GM12878 (cell line): Measurements from ENCODE around the gene ING4. TPM values are rescaled to one million over a fixed set of nuclear protein-coding genes. Genes with fewer than 3 reads are reported as not detected.

Experiments
- ASH2L ChIP-seq: fragments of 300-600, 200-600 bp; sonication (generic); IDR thresholded peaks from 2 replicates; pipeline ENCODE4 v1.6.1; 2017; ENCODE audit warnings: low read depth, mild to moderate bottlenecking, borderline replicate concordance
- BACH1 ChIP-seq: fragments of 450-650 bp; IDR thresholded peaks from 2 replicates; pipeline ENCODE4 v1.6.1; 2017; ENCODE audit warnings: mild to moderate bottlenecking, borderline replicate concordance
- BCL11A ChIP-seq: IDR thresholded peaks from 2 replicates; pipeline ENCODE4 v1.6.1; 2011; ENCODE audit warnings: low read depth, low read length
- CBFB ChIP-seq: IDR thresholded peaks from 2 replicates; pipeline ENCODE4 v1.6.1; 2016; ENCODE audit warnings: antibody characterized with exemption, low read depth
- CEBPB ChIP-seq, 2 experiments: fragments of 150-350 bp in 1 of 2; IDR thresholded peaks; 2 replicates each; pipeline ENCODE4 v1.6.1; 2012 to 2014; ENCODE audit warnings: low read depth in 2 of 2, low read length in 2 of 2, borderline replicate concordance in 1 of 2, inconsistent platforms in 1 of 2
- CHD4 ChIP-seq: fragments of 200-600 bp; sonication (generic); IDR thresholded peaks from 2 replicates; pipeline ENCODE4 v1.6.1; 2016; ENCODE audit warnings: mild to moderate bottlenecking
- E2F4 ChIP-seq: IDR thresholded peaks from 2 replicates; pipeline ENCODE4 v1.6.1; 2012; ENCODE audit warnings: low read depth, low read length, improper control_type of control experiment
- EED ChIP-seq: sonication (generic); IDR thresholded peaks from 2 replicates; pipeline ENCODE4 v1.6.1; 2016; ENCODE audit warnings: antibody characterized with exemption, low read depth
- EP300 ChIP-seq, 2 experiments: fragments of 150-350 bp in 1 of 2; IDR thresholded peaks; 2 replicates each; pipeline ENCODE4 v1.6.1; 2011 to 2012; ENCODE audit warnings: low read depth in 2 of 2, low read length in 2 of 2, borderline replicate concordance in 1 of 2, improper control_type of control experiment in 1 of 2, inconsistent platforms in 1 of 2; ENCODE audit not compliant: control insufficient read depth in 1 of 2
- EZH2 ChIP-seq: IDR thresholded peaks from 2 replicates; pipeline ENCODE4 v1.6.1; 2012; ENCODE audit warnings: low read depth, mild to moderate bottlenecking, control low read depth, inconsistent platforms, low read length, borderline replicate concordance; ENCODE audit not compliant: control insufficient read depth
- NBN ChIP-seq: fragments of 450-650 bp; IDR thresholded peaks from 2 replicates; pipeline ENCODE4 v1.6.1; 2016
- NFIC ChIP-seq: IDR thresholded peaks from 2 replicates; pipeline ENCODE4 v1.6.1; 2012; ENCODE audit warnings: low read depth, mild to moderate bottlenecking, inconsistent platforms, low read length, moderate library complexity
- NFYA ChIP-seq: IDR thresholded peaks from 2 replicates; pipeline ENCODE4 v1.6.1; 2011; ENCODE audit warnings: low read depth, mild to moderate bottlenecking, low read length, improper control_type of control experiment, borderline replicate concordance
- NR2F1 ChIP-seq: fragments of 450-650 bp; conservative IDR thresholded peaks from 2 replicates; pipeline ENCODE4 v1.6.1; 2017; ENCODE audit warnings: mild to moderate bottlenecking
- RBBP5 ChIP-seq: fragments of 200-600 bp; sonication (generic); conservative IDR thresholded peaks from 2 replicates; pipeline ENCODE4 v1.6.1; 2016
- SIN3A ChIP-seq: IDR thresholded peaks from 2 replicates; pipeline ENCODE4 v1.6.1; 2012; ENCODE audit warnings: low read depth, low read length, improper control_type of control experiment
- ZBED1 ChIP-seq: IDR thresholded peaks from 2 replicates; pipeline ENCODE4 v1.6.1; 2016; ENCODE audit warnings: borderline replicate concordance
- ZBTB11 ChIP-seq: fragments of 450-650 bp; formaldehyde crosslinking; IDR thresholded peaks from 2 replicates; pipeline ENCODE4 v1.5.0; 2022; ENCODE audit warnings: mild to moderate bottlenecking, missing genetic modification characterization
- ZBTB40 ChIP-seq: fragments of 450-650 bp; IDR thresholded peaks from 2 replicates; pipeline ENCODE4 v1.6.1; 2016; ENCODE audit warnings: mild to moderate bottlenecking, moderate library complexity, borderline replicate concordance
- ZNF207 ChIP-seq: fragments of 450-650 bp; IDR thresholded peaks from 2 replicates; pipeline ENCODE4 v1.6.1; 2014; ENCODE audit warnings: antibody characterized with exemption, mild to moderate bottlenecking, borderline replicate concordance
- ZNF622 ChIP-seq: fragments of 450-650 bp; IDR thresholded peaks from 2 replicates; pipeline ENCODE4 v1.6.1; 2017; ENCODE audit warnings: mild to moderate bottlenecking, inconsistent platforms
- ZZZ3 ChIP-seq: IDR thresholded peaks from 2 replicates; pipeline ENCODE4 v1.6.1; 2011; ENCODE audit warnings: low read depth; ENCODE audit not compliant: control insufficient read depth, insufficient read length
- polyA plus RNA-seq, 11 experiments: library from polyadenylated mRNA; depleted of rRNA in 4 of 11; unstranded in 6 of 11; stranded (reverse) in 5 of 11; fragments of >200 nt; fragmentation: Nextera tagmentation in 4 of 11; fragmentation: Illumina TruSeq in 1 of 11; extraction: Ambion mirVana in 4 of 11; extraction: Trizol in 1 of 11; gene quantifications; 1 replicate in 1 of 11; 2 replicates in 10 of 11; pipeline versions ENCODE4 v1.2.1 to v1.2.3, GENCODE V29; 2011 to 2016; ENCODE audit warnings: inconsistent platforms in 2 of 11, missing spikeins in 2 of 11, low read depth in 1 of 11
- total RNA-seq, 4 experiments: library from RNA; depleted of rRNA in 3 of 4; stranded (reverse); fragments of >200 nt in 3 of 4; fragmentation: Illumina TruSeq in 1 of 4; extraction: Trizol in 1 of 4; gene quantifications; 2 replicates each; pipeline versions ENCODE4 v1.2.1 to v1.2.3, GENCODE V29; 2013 to 2021

ING4 gene
- total and polyA plus RNA-seq, 10 of the 15 experiments (the other 5 are each of a cell fraction or from before 2014, with no cell fraction given), result 7.2 to 53.9 (median 21.8) TPM

- TF ChIP-seq ZBTB11, result peak; percentile 53; the same call in 1 of the 2 replicates
- no peak for TF ChIP-seq NFYA
- TF ChIP-seq CBFB, result peak; percentile 72; the same call in 1 of the 2 replicates
- no peak for TF ChIP-seq CEBPB (IDR thresholded peaks at IDR 0.05; ENCODE audit: borderline replicate concordance in 1 of 2, low read depth in 2 of 2, low read length in 2 of 2)
- TF ChIP-seq SIN3A, result peak; percentile 46; the same call in 1 of the 2 replicates
- TF ChIP-seq RBBP5, result no peak
- no peak for TF ChIP-seq ZNF622
- TF ChIP-seq ZBTB40, result peak; percentile 99
- TF ChIP-seq BCL11A, result no peak
- TF ChIP-seq NR2F1, result 0 out of 2 replicates have a peak, but pooled peaks have one; percentile 28
- no peak for TF ChIP-seq ASH2L
- no peak; the same call in 1 of the 2 replicates for TF ChIP-seq ZBED1
- TF ChIP-seq EED, result no peak
- no peak; the same call in 1 of the 2 replicates for TF ChIP-seq ZNF207
- no peak for TF ChIP-seq E2F4
- peak; percentile 77; the same call in 1 of the 2 replicates for TF ChIP-seq NFIC
- TF ChIP-seq EP300 (IDR thresholded peaks at IDR 0.05; ENCODE audit: borderline replicate concordance in 1 of 2, control insufficient read depth in 1 of 2, low read depth in 2 of 2, low read length in 2 of 2), result peak in 1 of 2 experiments; percentile 50; a peak in 1 of 4 replicates
- no peak; the same call in 1 of the 2 replicates for TF ChIP-seq BACH1
- TF ChIP-seq ZZZ3, result no peak
- no peak for TF ChIP-seq EZH2
- no peak for TF ChIP-seq CHD4
- peak; percentile 100 for TF ChIP-seq NBN
Observed at GRCh38 chr12:6662906-6663742, at the start of gene ING4 (continued).
